H1 (cell line): ENCODE results near the gene ST6GALNAC3. TPM values are rescaled to one million over a fixed set of nuclear protein-coding genes. Genes with fewer than 3 reads are reported as not detected.

Source experiments
- BCL11A ChIP-seq, 2 experiments: IDR thresholded peaks; one replicate each; pipeline ENCODE4 v1.6.1; 2011; ENCODE audit warnings: low read depth in 2 of 2, low read length in 2 of 2, mild to moderate bottlenecking in 2 of 2
- CBX5 ChIP-seq: fragments of 300-800, 300-1000 bp; sonication (generic); IDR thresholded peaks from 2 replicates; pipeline ENCODE4 v1.7.1; 2016; ENCODE audit warnings: antibody characterized with exemption, low read length, low read depth
- EZH2 ChIP-seq: fragments of 200-600 bp; sonication (generic); IDR thresholded peaks from 2 replicates; pipeline ENCODE4 v1.7.1; 2012; ENCODE audit warnings: low read depth, mild to moderate bottlenecking, moderate library complexity, low read length, inconsistent platforms; ENCODE audit not compliant: severe bottlenecking
- KDM1A ChIP-seq: fragments of 200-600, 300-600 bp; sonication (generic); IDR thresholded peaks from 2 replicates; pipeline ENCODE4 v1.7.1; 2016; ENCODE audit warnings: mild to moderate bottlenecking, low read length, borderline replicate concordance
- POLR2AphosphoS5 ChIP-seq: IDR thresholded peaks from 2 replicates; pipeline ENCODE4 v1.6.1; 2011; ENCODE audit warnings: low read depth, low read length
- SAP30 ChIP-seq: fragments of 300-600 bp; sonication (generic); IDR thresholded peaks from 2 replicates; pipeline ENCODE4 v1.7.1; 2012; ENCODE audit warnings: low read length, moderate library complexity, mild to moderate bottlenecking, inconsistent platforms; ENCODE audit not compliant: insufficient read depth, insufficient replicate concordance
- TAF7 ChIP-seq: optimal IDR thresholded peaks from 2 replicates; pipeline ENCODE3; 2011; ENCODE audit warnings: low read depth, mild to moderate bottlenecking, inconsistent platforms, low read length, moderate library complexity, borderline replicate concordance
- polyA plus RNA-seq, 7 experiments: library from polyadenylated mRNA; depleted of rRNA in 3 of 7; stranded (reverse) in 5 of 7; unstranded in 2 of 7; fragments of >200 nt in 5 of 7; fragments of 200-250 nt in 2 of 7; gene quantifications; 1 replicate in 5 of 7; 2 replicates in 1 of 7; 4 replicates in 1 of 7; pipeline versions ENCODE4 v1.2.1 to v1.2.3, GENCODE V29; 2011 to 2013; ENCODE audit warnings: missing spikeins in 2 of 7, mixed read lengths in 2 of 7
- total RNA-seq: library from RNA; stranded (reverse); fragmentation: NEBNext Ultra II Directional; extraction: Animal tissue kit (Norgen Biotek cat#: 25700); gene quantifications from 2 replicates; pipeline ENCODE4 v1.2.1, GENCODE V29; 2021
- TF ChIP-seq, protein P1 (sequence below): fragments of 300-600 bp; sonication (generic); IDR thresholded peaks from 2 replicates; pipeline ENCODE4 v1.7.1; 2012; ENCODE audit warnings: low read length, moderate library complexity, mild to moderate bottlenecking, inconsistent platforms; ENCODE audit not compliant: insufficient replicate concordance
- TF ChIP-seq, protein P2 (sequence below), 3 experiments: IDR thresholded peaks; 1 replicate in 2 of 3; 2 replicates in 1 of 3; pipeline versions ENCODE4 v1.5.1 to v1.6.1; 2011; ENCODE audit warnings: low read length in 3 of 3, mild to moderate bottlenecking in 3 of 3, inconsistent platforms in 2 of 3, low read depth in 1 of 3, moderate library complexity in 1 of 3; ENCODE audit not compliant: insufficient read depth in 1 of 3; ENCODE audit errors: control extremely low read depth in 1 of 3

The ST6GALNAC3 gene
- total and polyA plus RNA-seq, 2 of the 8 experiments (the other 6 are each of a cell fraction or from before 2014, with no cell fraction given), result 4.9 to 19.0 TPM

- TF ChIP-seq, protein P1, sequence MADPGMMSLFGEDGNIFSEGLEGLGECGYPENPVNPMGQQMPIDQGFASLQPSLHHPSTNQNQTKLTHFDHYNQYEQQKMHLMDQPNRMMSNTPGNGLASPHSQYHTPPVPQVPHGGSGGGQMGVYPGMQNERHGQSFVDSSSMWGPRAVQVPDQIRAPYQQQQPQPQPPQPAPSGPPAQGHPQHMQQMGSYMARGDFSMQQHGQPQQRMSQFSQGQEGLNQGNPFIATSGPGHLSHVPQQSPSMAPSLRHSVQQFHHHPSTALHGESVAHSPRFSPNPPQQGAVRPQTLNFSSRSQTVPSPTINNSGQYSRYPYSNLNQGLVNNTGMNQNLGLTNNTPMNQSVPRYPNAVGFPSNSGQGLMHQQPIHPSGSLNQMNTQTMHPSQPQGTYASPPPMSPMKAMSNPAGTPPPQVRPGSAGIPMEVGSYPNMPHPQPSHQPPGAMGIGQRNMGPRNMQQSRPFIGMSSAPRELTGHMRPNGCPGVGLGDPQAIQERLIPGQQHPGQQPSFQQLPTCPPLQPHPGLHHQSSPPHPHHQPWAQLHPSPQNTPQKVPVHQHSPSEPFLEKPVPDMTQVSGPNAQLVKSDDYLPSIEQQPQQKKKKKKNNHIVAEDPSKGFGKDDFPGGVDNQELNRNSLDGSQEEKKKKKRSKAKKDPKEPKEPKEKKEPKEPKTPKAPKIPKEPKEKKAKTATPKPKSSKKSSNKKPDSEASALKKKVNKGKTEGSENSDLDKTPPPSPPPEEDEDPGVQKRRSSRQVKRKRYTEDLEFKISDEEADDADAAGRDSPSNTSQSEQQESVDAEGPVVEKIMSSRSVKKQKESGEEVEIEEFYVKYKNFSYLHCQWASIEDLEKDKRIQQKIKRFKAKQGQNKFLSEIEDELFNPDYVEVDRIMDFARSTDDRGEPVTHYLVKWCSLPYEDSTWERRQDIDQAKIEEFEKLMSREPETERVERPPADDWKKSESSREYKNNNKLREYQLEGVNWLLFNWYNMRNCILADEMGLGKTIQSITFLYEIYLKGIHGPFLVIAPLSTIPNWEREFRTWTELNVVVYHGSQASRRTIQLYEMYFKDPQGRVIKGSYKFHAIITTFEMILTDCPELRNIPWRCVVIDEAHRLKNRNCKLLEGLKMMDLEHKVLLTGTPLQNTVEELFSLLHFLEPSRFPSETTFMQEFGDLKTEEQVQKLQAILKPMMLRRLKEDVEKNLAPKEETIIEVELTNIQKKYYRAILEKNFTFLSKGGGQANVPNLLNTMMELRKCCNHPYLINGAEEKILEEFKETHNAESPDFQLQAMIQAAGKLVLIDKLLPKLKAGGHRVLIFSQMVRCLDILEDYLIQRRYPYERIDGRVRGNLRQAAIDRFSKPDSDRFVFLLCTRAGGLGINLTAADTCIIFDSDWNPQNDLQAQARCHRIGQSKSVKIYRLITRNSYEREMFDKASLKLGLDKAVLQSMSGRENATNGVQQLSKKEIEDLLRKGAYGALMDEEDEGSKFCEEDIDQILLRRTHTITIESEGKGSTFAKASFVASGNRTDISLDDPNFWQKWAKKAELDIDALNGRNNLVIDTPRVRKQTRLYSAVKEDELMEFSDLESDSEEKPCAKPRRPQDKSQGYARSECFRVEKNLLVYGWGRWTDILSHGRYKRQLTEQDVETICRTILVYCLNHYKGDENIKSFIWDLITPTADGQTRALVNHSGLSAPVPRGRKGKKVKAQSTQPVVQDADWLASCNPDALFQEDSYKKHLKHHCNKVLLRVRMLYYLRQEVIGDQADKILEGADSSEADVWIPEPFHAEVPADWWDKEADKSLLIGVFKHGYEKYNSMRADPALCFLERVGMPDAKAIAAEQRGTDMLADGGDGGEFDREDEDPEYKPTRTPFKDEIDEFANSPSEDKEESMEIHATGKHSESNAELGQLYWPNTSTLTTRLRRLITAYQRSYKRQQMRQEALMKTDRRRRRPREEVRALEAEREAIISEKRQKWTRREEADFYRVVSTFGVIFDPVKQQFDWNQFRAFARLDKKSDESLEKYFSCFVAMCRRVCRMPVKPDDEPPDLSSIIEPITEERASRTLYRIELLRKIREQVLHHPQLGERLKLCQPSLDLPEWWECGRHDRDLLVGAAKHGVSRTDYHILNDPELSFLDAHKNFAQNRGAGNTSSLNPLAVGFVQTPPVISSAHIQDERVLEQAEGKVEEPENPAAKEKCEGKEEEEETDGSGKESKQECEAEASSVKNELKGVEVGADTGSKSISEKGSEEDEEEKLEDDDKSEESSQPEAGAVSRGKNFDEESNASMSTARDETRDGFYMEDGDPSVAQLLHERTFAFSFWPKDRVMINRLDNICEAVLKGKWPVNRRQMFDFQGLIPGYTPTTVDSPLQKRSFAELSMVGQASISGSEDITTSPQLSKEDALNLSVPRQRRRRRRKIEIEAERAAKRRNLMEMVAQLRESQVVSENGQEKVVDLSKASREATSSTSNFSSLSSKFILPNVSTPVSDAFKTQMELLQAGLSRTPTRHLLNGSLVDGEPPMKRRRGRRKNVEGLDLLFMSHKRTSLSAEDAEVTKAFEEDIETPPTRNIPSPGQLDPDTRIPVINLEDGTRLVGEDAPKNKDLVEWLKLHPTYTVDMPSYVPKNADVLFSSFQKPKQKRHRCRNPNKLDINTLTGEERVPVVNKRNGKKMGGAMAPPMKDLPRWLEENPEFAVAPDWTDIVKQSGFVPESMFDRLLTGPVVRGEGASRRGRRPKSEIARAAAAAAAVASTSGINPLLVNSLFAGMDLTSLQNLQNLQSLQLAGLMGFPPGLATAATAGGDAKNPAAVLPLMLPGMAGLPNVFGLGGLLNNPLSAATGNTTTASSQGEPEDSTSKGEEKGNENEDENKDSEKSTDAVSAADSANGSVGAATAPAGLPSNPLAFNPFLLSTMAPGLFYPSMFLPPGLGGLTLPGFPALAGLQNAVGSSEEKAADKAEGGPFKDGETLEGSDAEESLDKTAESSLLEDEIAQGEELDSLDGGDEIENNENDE, result no peak
- TF ChIP-seq TAF7, result no peak
- no peak for TF ChIP-seq KDM1A
- TF ChIP-seq, protein P2, sequence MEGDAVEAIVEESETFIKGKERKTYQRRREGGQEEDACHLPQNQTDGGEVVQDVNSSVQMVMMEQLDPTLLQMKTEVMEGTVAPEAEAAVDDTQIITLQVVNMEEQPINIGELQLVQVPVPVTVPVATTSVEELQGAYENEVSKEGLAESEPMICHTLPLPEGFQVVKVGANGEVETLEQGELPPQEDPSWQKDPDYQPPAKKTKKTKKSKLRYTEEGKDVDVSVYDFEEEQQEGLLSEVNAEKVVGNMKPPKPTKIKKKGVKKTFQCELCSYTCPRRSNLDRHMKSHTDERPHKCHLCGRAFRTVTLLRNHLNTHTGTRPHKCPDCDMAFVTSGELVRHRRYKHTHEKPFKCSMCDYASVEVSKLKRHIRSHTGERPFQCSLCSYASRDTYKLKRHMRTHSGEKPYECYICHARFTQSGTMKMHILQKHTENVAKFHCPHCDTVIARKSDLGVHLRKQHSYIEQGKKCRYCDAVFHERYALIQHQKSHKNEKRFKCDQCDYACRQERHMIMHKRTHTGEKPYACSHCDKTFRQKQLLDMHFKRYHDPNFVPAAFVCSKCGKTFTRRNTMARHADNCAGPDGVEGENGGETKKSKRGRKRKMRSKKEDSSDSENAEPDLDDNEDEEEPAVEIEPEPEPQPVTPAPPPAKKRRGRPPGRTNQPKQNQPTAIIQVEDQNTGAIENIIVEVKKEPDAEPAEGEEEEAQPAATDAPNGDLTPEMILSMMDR (IDR thresholded peaks at IDR 0.05; ENCODE audit: control extremely low read depth in 1 of 3, insufficient read depth in 1 of 3, low read depth in 1 of 3, low read length in 3 of 3), result no peak
- no peak for TF ChIP-seq EZH2
- TF ChIP-seq CBX5, result no peak
- TF ChIP-seq SAP30, result no peak
- no peak for TF ChIP-seq BCL11A (IDR thresholded peaks at IDR 0.05; ENCODE audit: low read depth in 2 of 2, low read length in 2 of 2)
- no peak for TF ChIP-seq POLR2AphosphoS5
Observed at GRCh38 chr1:76620371-76620770, 545.8 kb downstream of the ST6GALNAC3 start (continued).
